HCT116 (cell line): ENCODE measurements around the gene FDXR. TPM values are rescaled to one million over a fixed set of nuclear protein-coding genes. Genes with fewer than 3 reads are reported as not detected.

Experiments used
- ATAC-seq: fragments of 200-7000 bp; cut with Tn5 transposase; 2 replicates; pipeline ENCODE4 v1.9.1; 2020; ENCODE audit warnings: mild to moderate bottlenecking, moderate library complexity
- BruUV-seq: library from RNA; stranded (reverse); fragments of 400-500 nt; replicated peaks from 2 replicates; lab custom pipeline; 2021; lab: Mats Ljungman, UMichigan
- CTCF ChIA-PET: fragments of 300-600 bp; sonication (Branson Sonifier 250); formaldehyde crosslinking; loops from one replicate; lab custom pipeline; 2021; ENCODE audit warnings: antibody characterized with exemption; lab: Charles Lee
- POLR2A ChIA-PET: fragments of 300-600, 350-600 bp; sonication (Branson Sonifier 250); formaldehyde crosslinking; loops from one replicate; lab custom pipeline; 2021; ENCODE audit warnings: antibody characterized with exemption; lab: Charles Lee
- RAD21 ChIA-PET, 2 experiments: fragments of 300-600 bp; sonication (Branson Sonifier 250); formaldehyde crosslinking; loops; one replicate each; lab custom pipeline; 2023; ENCODE audit warnings: low total read pairs in 2 of 2; ENCODE audit not compliant: uncharacterized antibody in 2 of 2, unreplicated experiment in 2 of 2, low non-redundant PET in 1 of 2; lab: Charles Lee
- DNase-seq: peaks from one replicate; pipeline ENCODE4 v3.0.0-alpha.2; 2010; ENCODE audit warnings: low read depth, low spot score
- H2AFZ ChIP-seq: fragments of 200-600 bp; shearing (Covaris generic), sonication (generic); 2 replicates; pipeline ENCODE4 v1.6.1; 2017; ENCODE audit warnings: low read depth, mixed run types, mixed read lengths, antibody characterized with exemption, low read length; ENCODE audit not compliant: poor library complexity, severe bottlenecking
- H3K27ac ChIP-seq: 2 replicates; pipeline ENCODE4 v1.5.1; 2012; ENCODE audit warnings: low read depth, low read length
- H3K27me3 ChIP-seq: fragments of 200-600 bp; sonication (generic); 2 replicates; pipeline ENCODE4 v1.6.1; 2016; ENCODE audit warnings: mixed run types, low read length, mixed read lengths; ENCODE audit not compliant: insufficient read depth
- H3K36me3 ChIP-seq, 2 experiments: fragments of 200-500 bp in 1 of 2; fragments of 200-600 bp in 1 of 2; sonication (Bioruptor generic) in 1 of 2; sonication (generic) in 1 of 2; 2 replicates each; pipeline versions ENCODE4 v1.5.1 to v1.6.1; 2014 to 2016; ENCODE audit warnings: low read length in 2 of 2, inconsistent platforms in 1 of 2, mixed read lengths in 1 of 2, mixed run types in 1 of 2; ENCODE audit not compliant: insufficient read depth in 2 of 2, control insufficient read depth in 1 of 2
- H3K4me1 ChIP-seq, 2 experiments: fragments of 200-600 bp in 1 of 2; sonication (generic) in 1 of 2; 2 replicates each; pipeline versions ENCODE4 v1.5.1 to v1.6.1; 2012 to 2017; ENCODE audit warnings: low read length in 2 of 2, inconsistent platforms in 1 of 2, mild to moderate bottlenecking in 1 of 2, mixed read lengths in 1 of 2, mixed run types in 1 of 2, moderate library complexity in 1 of 2; ENCODE audit not compliant: insufficient read depth in 2 of 2, control insufficient read depth in 1 of 2
- H3K4me2 ChIP-seq: fragments of 200-600 bp; sonication (generic); 2 replicates; pipeline ENCODE4 v1.6.1; 2017; ENCODE audit warnings: mixed run types, low read length, mixed read lengths
- H3K4me3 ChIP-seq, 2 experiments: fragments of 200-600 bp in 1 of 2; sonication (generic) in 1 of 2; replicated peaks in 1 of 2; 2 replicates each; pipeline ENCODE4 v1.5.1; 2011 to 2016; ENCODE audit warnings: low read length in 2 of 2, control low read depth in 1 of 2, low read depth in 1 of 2, mild to moderate bottlenecking in 1 of 2, mixed read lengths in 1 of 2, mixed run types in 1 of 2
- H3K79me2 ChIP-seq: fragments of 200-600 bp; sonication (generic); 2 replicates; pipeline ENCODE4 v1.6.1; 2017; ENCODE audit warnings: mild to moderate bottlenecking, mixed run types, low read length, moderate library complexity, mixed read lengths; ENCODE audit not compliant: insufficient read depth
- H3K9ac ChIP-seq: fragments of 200-600 bp; sonication (generic); 2 replicates; pipeline ENCODE4 v1.6.1; 2016; ENCODE audit warnings: low read length, mixed read lengths
- H3K9me2 ChIP-seq: fragments of 200-600 bp; sonication (generic), shearing (Covaris generic); 2 replicates; pipeline ENCODE4 v1.6.1; 2017; ENCODE audit warnings: mixed run types, mild to moderate bottlenecking, moderate library complexity; ENCODE audit not compliant: insufficient read depth
- H3K9me3 ChIP-seq, 2 experiments: fragments of 200-500 bp in 1 of 2; fragments of 200-600 bp in 1 of 2; sonication (Bioruptor generic) in 1 of 2; sonication (generic) in 1 of 2; 2 replicates each; pipeline ENCODE4 v1.6.1; 2014 to 2017; ENCODE audit warnings: low read length in 2 of 2, mixed read lengths in 2 of 2, inconsistent platforms in 1 of 2, low read depth in 1 of 2, mild to moderate bottlenecking in 1 of 2, mixed run types in 1 of 2, moderate library complexity in 1 of 2; ENCODE audit not compliant: control insufficient read depth in 1 of 2, insufficient read depth in 1 of 2
- H4K20me1 ChIP-seq: fragments of 200-600 bp; sonication (generic), shearing (Covaris generic); 2 replicates; pipeline ENCODE4 v1.6.1; 2017; ENCODE audit warnings: mixed run types, mild to moderate bottlenecking, moderate library complexity; ENCODE audit not compliant: insufficient read depth
- EGR1 ChIP-seq: IDR thresholded peaks from 2 replicates; pipeline ENCODE4 v1.6.1; 2012; ENCODE audit warnings: low read depth
- ELF1 ChIP-seq: IDR thresholded peaks from 2 replicates; pipeline ENCODE4 v1.6.1; 2012; ENCODE audit warnings: low read depth, borderline replicate concordance
- EZH2 ChIP-seq: fragments of 200-600 bp; sonication (generic); IDR thresholded peaks from 2 replicates; pipeline ENCODE4 v1.6.1; 2017; ENCODE audit warnings: antibody characterized with exemption, mixed run types
- EZH2phosphoT487 ChIP-seq: fragments of 200-600 bp; IDR thresholded peaks from 2 replicates; pipeline ENCODE4 v1.6.1; 2018; ENCODE audit warnings: antibody characterized with exemption, borderline replicate concordance
- FOSL1 ChIP-seq: IDR thresholded peaks from 2 replicates; pipeline ENCODE4 v1.6.1; 2012; ENCODE audit warnings: low read depth
- SP1 ChIP-seq: IDR thresholded peaks from 2 replicates; pipeline ENCODE4 v1.6.1; 2012; ENCODE audit warnings: low read depth
- SRF ChIP-seq: IDR thresholded peaks from 2 replicates; pipeline ENCODE4 v1.6.1; 2012; ENCODE audit warnings: low read depth
- TCF7L2 ChIP-seq: IDR thresholded peaks from 2 replicates; pipeline ENCODE4 v1.7.0; 2011; ENCODE audit warnings: borderline replicate concordance, inconsistent platforms; ENCODE audit not compliant: insufficient read depth, insufficient read length; ENCODE audit errors: extremely low read depth
- ZBTB33 ChIP-seq: IDR thresholded peaks from 2 replicates; pipeline ENCODE4 v1.6.1; 2011; ENCODE audit warnings: mild to moderate bottlenecking, low read length, moderate library complexity; ENCODE audit not compliant: insufficient replicate concordance; ENCODE audit errors: extremely low read depth
- ZFX ChIP-seq: fragments of 450-650 bp; IDR thresholded peaks from 2 replicates; pipeline ENCODE4 v1.6.1; 2017
- ZNF274 ChIP-seq: fragments of 200-500 bp; sonication (Bioruptor generic); IDR thresholded peaks from 2 replicates; pipeline ENCODE4 v1.6.1; 2014; ENCODE audit warnings: mild to moderate bottlenecking, low read depth, low read length, inconsistent platforms
- intact Hi-C: fragments of 100-400 bp; cut with micrococcal nuclease; formaldehyde crosslinking; loops from 2 replicates; pipeline ENCODE4 v1.10.0; 2022
- total RNA-seq: library from RNA; stranded (reverse); gene quantifications from one replicate; pipeline ENCODE4 v1.2.1, GENCODE V29; 2021; ENCODE audit not compliant: unreplicated experiment
- TF ChIP-seq, protein P1 (sequence below): IDR thresholded peaks from 2 replicates; pipeline ENCODE4 v1.6.1; 2012

The FDXR gene
- total RNA-seq, 1 experiment from 2014 or later, result 98.8 TPM

DNA sequence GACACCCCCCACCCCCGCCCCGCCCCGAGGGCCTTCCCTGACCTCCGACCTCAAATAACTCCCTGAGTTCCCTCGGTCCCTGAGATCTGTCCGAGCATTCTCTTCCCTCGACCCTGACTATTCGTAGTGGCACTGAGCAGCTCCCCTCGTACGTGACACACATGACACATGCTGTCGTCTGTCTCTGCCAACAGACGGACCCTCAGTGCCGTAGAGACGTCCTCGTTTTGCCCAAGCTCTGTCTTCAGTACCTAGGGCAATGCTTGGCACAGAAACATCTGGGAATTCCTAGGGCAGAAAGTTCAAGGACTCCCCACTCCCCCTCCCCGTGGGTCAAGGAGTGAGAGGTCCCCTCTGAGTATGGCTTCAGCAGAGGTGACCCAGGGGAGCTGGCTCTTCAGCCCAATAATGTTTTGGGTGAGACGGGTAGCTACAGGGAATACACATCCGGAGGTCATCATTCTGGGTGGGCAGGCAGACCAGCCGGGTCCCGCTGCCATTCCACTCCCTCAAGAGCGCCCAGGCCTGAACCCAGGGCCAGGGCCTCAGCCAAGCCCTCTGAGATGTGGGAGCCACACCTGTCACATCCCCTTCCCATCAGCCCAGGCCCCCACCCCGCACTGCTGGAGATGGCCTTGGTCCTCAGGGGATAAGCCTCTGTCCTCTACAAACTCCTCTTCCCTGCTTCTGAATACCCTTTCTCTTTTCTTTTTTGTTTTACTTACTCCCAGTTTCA is 21.3 kb upstream of the FDXR start:
- Histone ChIP-seq H3K9me3 (no peaks in the 10 kb centered on the region), H3K27me3 (peaks cover 6% of the 10 kb centered on the region; the same call in 1 of the 2 replicates), H4K20me1 (no peaks in the 10 kb centered on the region), H3K4me3 (no peak overlapping the region), H3K36me3 (no peaks in the 10 kb centered on the region), H3K79me2 (no peaks in the 10 kb centered on the region), H3K4me1 (no peaks in the 10 kb centered on the region), H3K9ac (no peak overlapping the region), H2AFZ (no peak overlapping the region), H3K4me2 (no peak overlapping the region), H3K27ac (no peak overlapping the region), H3K9me2 (no peaks in the 10 kb centered on the region)
- TF ChIP-seq ELF1, result no peak
- TF ChIP-seq FOSL1, result no peak
- no peak for TF ChIP-seq SP1
- RAD21 ChIA-PET, result no interaction called here
- CTCF ChIA-PET, result interaction anchor here (1.5 kb wide), 1 partner anchor 21 kb away, joined by 3 read pairs; the partner anchor contains the start of gene FDXR
- BruUV-seq, result no TSS peak
- intact Hi-C loops, result no loop called here
- ATAC-seq (no peak), DNase-seq (no peak)
- POLR2A ChIA-PET, result interaction anchor here (1.0 to 2.2 kb wide), 3 partner anchors 12 to 21 kb away, joined by 3 to 10 read pairs (median 7); partner anchors contain the start of gene FDXR

- ATAC-seq (no peak), DNase-seq (no peak)
- Histone ChIP-seq H3K9ac (no peak within 1 kb of the TSS), H3K4me1 (no peaks in the 10 kb centered on the region), H3K9me2 (no peaks in the 10 kb centered on the region), H3K27ac (no peak within 1 kb of the TSS; the same call in 1 of the 2 replicates), H3K27me3 (peaks cover 6% of the 10 kb centered on the region; the same call in 1 of the 2 replicates), H3K9me3 (no peaks in the 10 kb centered on the region), H3K36me3 (no peaks in the 10 kb centered on the region), H4K20me1 (no peaks in the 10 kb centered on the region), H3K4me2 (no peak within 1 kb of the TSS), H2AFZ (no peak within 1 kb of the TSS), H3K79me2 (no peaks in the 10 kb centered on the region), H3K4me3 (no peak within 1 kb of the TSS)
- CTCF ChIA-PET, result interaction anchor here (1.5 kb wide), 1 partner anchor 20 kb away, joined by 3 read pairs; the partner anchor contains the start of gene FDXR
- RAD21 ChIA-PET, result no interaction called here
- POLR2A ChIA-PET, result interaction anchor here (1.0 kb wide), 1 partner anchor 20 kb away, joined by 3 read pairs; the partner anchor contains the start of gene FDXR
- intact Hi-C loops, result no loop called here
- no TSS peak for BruUV-seq
- TF ChIP-seq SRF (no peak), TCF7L2 (no peak), ZFX (no peak), EGR1 (no peak), EZH2 (no peak), ZNF274 (no peak), EZH2phosphoT487 (no peak), FOSL1 (no peak), ZBTB33 (no peak)
- TF ChIP-seq, protein P1, sequence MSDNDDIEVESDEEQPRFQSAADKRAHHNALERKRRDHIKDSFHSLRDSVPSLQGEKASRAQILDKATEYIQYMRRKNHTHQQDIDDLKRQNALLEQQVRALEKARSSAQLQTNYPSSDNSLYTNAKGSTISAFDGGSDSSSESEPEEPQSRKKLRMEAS, result no peak
Measured at GRCh38 chr17:74892974-74893911, 20.4 kb upstream of the FDXR start, which contains the start of gene FADS6. Gene FADS6 (minus strand): TSS chr17:74893633. CDS start chr17:74893595, 38 bp downstream.
